SK-N-SH treated with all-trans-retinoic acid at 6 μM for 48 hours (cell line): ENCODE results near the gene HOXD1.

Experiments
- ARNTL ChIP-seq: fragments of 450-650 bp; formaldehyde crosslinking; IDR thresholded peaks from 2 replicates; pipeline ENCODE4 v1.5.0; 2020; ENCODE audit warnings: low read depth, mild to moderate bottlenecking, moderate library complexity, borderline replicate concordance
- PPARA ChIP-seq: fragments of 250-450 bp; sonication (Bioruptor Pico); IDR thresholded peaks from 2 replicates; pipeline ENCODE4 v1.5.0; 2020; ENCODE audit warnings: mild to moderate bottlenecking, borderline replicate concordance
- ZFP3 ChIP-seq: fragments of 250-450 bp; sonication (Bioruptor Pico); IDR thresholded peaks from 2 replicates; pipeline ENCODE4 v1.5.0; 2020; ENCODE audit warnings: mild to moderate bottlenecking, moderate library complexity
- ZNF565 ChIP-seq: fragments of 450-650 bp; formaldehyde crosslinking; conservative IDR thresholded peaks from 2 replicates; pipeline ENCODE4 v1.5.0; 2020; ENCODE audit warnings: low read depth, mild to moderate bottlenecking, moderate library complexity
- ZNF8 ChIP-seq: fragments of 450-650 bp; formaldehyde crosslinking; IDR thresholded peaks from 2 replicates; pipeline ENCODE4 v1.5.0; 2020; ENCODE audit warnings: mild to moderate bottlenecking, moderate library complexity
- TF ChIP-seq, protein P1 (sequence below): fragments of 250-450 bp; sonication (Bioruptor Pico); IDR thresholded peaks from 2 replicates; pipeline ENCODE4 v1.8.0; 2020; ENCODE audit warnings: mild to moderate bottlenecking, moderate library complexity, borderline replicate concordance
- TF ChIP-seq, protein P2 (sequence below): fragments of 250-450 bp; sonication (Bioruptor Pico); IDR thresholded peaks from 2 replicates; pipeline ENCODE4 v1.5.1; 2020; ENCODE audit warnings: low read depth, mild to moderate bottlenecking, moderate library complexity

DNA sequence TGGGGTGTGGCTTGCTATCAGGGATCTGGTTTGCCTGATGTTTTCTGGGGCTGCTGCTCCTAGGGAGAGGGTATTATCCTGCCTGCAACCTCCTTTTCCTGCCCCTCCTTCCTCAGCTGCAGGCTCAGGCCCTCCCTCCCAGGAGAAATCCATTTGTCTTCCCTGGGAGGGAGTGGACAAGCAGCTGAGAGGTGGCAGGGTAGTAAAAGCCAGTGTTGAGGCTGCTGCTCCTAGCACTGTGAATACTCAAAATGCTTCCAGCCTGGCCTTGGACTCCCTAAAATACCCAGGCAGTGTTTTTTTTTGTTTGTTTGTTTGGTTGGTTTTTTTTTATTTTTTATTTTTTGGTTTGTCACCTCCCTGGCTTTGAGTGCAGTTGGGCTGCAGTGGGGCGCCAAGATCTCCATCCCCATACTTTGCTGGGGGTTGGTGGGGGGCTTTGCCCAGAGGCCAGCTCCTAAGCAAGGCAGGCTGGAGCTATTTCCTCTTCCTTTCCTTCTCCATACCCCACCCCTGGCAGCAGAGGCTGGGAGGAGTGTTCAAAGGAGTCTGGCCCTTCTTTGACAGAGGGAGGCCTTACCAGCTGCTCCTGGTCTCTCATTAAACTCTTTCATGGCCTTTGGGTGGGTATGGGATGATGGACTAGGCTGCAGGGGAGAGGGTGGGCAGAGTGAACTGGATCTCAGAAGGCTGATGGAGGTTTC is 17.7 kb upstream of the HOXD1 start:
- TF ChIP-seq, protein P1, sequence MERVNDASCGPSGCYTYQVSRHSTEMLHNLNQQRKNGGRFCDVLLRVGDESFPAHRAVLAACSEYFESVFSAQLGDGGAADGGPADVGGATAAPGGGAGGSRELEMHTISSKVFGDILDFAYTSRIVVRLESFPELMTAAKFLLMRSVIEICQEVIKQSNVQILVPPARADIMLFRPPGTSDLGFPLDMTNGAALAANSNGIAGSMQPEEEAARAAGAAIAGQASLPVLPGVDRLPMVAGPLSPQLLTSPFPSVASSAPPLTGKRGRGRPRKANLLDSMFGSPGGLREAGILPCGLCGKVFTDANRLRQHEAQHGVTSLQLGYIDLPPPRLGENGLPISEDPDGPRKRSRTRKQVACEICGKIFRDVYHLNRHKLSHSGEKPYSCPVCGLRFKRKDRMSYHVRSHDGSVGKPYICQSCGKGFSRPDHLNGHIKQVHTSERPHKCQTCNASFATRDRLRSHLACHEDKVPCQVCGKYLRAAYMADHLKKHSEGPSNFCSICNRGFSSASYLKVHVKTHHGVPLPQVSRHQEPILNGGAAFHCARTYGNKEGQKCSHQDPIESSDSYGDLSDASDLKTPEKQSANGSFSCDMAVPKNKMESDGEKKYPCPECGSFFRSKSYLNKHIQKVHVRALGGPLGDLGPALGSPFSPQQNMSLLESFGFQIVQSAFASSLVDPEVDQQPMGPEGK (CRISPR knock-in tag), result no peak
- TF ChIP-seq, protein P2, sequence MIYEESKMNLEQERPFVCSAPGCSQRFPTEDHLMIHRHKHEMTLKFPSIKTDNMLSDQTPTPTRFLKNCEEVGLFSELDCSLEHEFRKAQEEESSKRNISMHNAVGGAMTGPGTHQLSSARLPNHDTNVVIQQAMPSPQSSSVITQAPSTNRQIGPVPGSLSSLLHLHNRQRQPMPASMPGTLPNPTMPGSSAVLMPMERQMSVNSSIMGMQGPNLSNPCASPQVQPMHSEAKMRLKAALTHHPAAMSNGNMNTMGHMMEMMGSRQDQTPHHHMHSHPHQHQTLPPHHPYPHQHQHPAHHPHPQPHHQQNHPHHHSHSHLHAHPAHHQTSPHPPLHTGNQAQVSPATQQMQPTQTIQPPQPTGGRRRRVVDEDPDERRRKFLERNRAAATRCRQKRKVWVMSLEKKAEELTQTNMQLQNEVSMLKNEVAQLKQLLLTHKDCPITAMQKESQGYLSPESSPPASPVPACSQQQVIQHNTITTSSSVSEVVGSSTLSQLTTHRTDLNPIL (CRISPR knock-in tag), result no peak
- no peak for TF ChIP-seq ARNTL (CRISPR knock-in tag)
- no peak for TF ChIP-seq ZFP3 (CRISPR knock-in tag)
- TF ChIP-seq ZNF565 (CRISPR knock-in tag), result no peak
- no peak for TF ChIP-seq PPARA (CRISPR knock-in tag)
- no peak for TF ChIP-seq ZNF8
